Suprapubic skin (tissue), 3 donors: ENCODE data around the gene TSHZ1.

Source experiments
- EP300 ChIP-seq: sonication (generic); formaldehyde crosslinking; IDR thresholded peaks from one replicate; pipeline ENCODE4 v1.6.1; 2017; ENCODE audit warnings: antibody characterized with exemption
- TF ChIP-seq, protein P1 (sequence below), 2 donors: fragments of 200-600 bp in 1 of 2; fragments of 450-650 bp in 1 of 2; sonication (generic) in 1 of 2; IDR thresholded peaks; one replicate each; pipeline ENCODE4 v1.5.1; 2016 to 2019; ENCODE audit warnings: antibody characterized with exemption in 2 of 2, mild to moderate bottlenecking in 1 of 2, moderate library complexity in 1 of 2

DNA sequence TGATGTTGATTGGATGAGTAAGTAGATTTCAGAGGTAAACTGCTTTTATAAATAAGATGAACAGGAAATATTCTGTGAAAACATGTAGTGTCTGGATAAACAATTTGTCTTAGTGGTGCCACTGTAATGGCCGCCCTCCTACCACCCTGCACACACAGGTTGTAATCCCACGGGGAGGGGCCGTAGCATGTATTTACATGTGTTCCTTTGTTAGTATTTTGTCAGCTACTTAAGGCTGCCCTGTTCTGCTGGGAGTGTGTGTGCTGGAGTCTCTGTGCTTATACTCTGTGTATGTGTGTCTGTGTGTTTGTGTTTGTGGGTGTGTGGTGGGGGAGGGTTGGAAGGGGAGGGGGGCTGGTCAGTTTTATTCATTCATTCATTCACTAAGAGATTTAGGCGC lies 5.1 kb downstream of the TSHZ1 start:
- TF ChIP-seq, protein P1, sequence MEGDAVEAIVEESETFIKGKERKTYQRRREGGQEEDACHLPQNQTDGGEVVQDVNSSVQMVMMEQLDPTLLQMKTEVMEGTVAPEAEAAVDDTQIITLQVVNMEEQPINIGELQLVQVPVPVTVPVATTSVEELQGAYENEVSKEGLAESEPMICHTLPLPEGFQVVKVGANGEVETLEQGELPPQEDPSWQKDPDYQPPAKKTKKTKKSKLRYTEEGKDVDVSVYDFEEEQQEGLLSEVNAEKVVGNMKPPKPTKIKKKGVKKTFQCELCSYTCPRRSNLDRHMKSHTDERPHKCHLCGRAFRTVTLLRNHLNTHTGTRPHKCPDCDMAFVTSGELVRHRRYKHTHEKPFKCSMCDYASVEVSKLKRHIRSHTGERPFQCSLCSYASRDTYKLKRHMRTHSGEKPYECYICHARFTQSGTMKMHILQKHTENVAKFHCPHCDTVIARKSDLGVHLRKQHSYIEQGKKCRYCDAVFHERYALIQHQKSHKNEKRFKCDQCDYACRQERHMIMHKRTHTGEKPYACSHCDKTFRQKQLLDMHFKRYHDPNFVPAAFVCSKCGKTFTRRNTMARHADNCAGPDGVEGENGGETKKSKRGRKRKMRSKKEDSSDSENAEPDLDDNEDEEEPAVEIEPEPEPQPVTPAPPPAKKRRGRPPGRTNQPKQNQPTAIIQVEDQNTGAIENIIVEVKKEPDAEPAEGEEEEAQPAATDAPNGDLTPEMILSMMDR (IDR thresholded peaks at IDR 0.05): no peak
- TF ChIP-seq EP300: no peak
